NCI-H226 (cell line): ENCODE measurements around the gene CYP4A11.
"Not testable (repeated sequence)": the region's sequence is repeated elsewhere in the genome, so short reads cannot be mapped to it uniquely, and the experiment has no call there.

ENCODE experiments used
- DNase-seq: peaks from one replicate; pipeline ENCODE4 v3.0.0-alpha.2; 2015

Gene CYP4A11

DNA sequence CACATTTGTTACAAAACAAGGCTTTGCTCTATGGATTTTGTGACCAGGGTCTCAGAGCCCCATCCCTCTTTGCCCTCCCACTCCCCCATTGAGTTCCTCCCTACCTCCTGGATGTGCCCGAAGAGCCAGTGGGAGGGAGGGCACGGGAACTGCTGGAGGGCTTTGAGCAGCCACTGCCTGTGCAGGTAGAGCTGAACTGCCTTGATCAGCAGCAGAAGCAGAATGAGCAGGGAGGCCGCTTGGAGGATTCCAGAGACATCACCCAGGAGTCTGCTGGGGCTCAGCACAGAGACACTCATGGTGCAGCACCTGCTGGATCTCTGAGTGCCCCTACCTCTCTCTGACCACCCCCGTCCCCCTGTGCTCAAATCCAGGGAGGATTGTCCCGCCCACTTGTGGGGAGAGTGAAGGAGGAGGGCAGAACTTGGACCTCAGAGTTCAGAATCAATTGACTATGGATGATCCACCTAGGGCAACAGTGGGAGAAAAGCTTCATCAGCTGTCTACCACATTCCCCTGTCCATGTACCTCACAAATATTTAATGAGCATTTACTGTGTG, at the start of gene CYP4A11:
Gene CYP4A11 (minus strand): TSS at position 342 of the 560 bp plus-strand sequence. CDS start 43 bp downstream, at position 299.
- DNase-seq = no peak

DNA sequence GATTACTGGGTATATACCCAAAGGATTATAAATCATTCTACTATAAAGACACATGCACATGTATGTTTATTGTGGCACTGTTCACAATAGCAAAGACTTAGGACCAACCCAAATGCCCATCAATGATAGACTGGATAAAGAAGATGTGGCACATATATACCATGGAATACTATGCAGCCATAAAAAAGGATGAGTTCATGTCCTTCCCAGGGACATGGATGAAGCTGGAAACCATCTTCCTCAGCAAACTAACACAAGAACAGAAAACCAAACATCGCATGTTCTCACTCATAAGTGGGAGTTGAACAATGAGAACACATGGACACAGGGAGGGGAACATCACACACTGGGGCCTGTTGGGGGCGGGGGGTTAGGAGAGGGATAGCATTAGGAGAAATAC, 49.3 kb upstream of the CYP4A11 start:
- not testable (repeated sequence) for DNase-seq

DNA sequence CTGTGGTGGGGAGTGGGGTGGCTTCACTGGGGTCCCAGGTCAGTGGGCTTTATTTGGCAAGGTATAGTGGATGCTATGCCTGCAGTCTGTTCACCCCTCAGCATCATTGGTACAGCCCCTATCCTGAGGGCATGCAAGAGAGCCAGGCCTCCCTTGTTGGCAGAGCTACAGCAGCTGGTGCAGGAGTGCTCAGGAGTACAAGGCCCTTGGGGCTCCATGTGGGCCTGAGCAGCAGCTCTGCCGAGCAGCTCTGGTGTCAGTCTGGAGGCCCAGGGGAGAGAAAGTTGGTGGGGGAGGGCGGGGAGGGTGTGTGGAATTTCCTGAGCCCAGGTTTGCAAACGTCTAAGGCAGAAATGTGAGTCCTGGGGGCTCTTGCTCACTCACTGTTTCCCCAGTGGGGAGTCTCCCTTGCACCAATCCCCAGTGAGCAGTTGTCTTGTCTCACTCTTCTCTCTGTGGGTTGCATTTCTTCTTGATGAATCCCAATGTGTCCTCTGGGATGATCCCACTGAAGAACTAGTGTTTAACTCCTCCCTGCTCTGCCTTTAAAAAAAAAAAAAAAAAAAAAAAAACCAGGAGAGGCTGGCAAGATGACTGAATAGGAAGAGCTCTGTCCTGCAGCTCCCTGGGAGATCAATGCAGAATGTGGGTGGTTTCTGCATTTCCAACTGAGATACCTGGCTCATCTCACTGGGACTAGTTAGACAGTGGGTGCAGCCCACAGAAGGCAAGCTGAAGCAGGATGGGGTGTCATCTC, 42.7 kb upstream of the CYP4A11 start:
- no peak for DNase-seq

DNA sequence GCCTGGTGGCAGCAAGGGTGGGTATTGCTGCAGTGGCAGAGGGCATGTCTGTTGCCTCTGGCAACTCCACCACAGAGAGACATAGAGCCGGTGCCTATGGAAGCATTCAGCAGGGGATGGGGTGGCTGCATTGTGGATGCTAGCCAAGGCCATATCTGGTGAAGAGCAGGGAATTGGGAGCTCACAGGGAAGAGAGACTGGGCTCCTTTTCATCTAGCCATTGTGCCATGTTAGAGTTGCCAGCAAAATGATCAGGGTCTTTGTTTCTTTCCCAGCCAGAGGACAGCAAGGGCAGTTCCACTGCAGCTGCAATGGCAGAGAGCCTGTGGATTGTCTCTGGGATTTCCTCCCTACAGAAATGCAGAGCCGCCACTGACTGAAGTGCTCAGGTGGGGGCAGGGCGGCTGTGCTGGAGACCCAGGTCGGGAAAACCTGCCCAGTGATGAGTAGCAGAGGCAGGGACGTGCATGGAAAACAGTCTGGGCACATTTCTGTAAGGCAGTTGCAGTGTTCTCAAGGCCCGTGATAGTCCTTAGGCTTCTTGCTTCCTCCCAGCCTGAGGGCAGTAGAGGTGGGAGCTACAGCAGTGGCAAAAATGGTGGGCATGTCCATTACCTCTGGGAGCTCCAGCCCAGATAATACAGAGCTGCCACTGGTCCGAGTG, 42.0 kb upstream of the CYP4A11 start:
- DNase-seq = no peak

GRCh38 chr1:46969014-46969619, 27.8 kb upstream of the CYP4A11 start:
- DNase-seq = no peak

- DNase-seq = not testable (repeated sequence)
Measured at GRCh38 chr1:46962272-46962671, 21.0 kb upstream of the CYP4A11 start.

DNA sequence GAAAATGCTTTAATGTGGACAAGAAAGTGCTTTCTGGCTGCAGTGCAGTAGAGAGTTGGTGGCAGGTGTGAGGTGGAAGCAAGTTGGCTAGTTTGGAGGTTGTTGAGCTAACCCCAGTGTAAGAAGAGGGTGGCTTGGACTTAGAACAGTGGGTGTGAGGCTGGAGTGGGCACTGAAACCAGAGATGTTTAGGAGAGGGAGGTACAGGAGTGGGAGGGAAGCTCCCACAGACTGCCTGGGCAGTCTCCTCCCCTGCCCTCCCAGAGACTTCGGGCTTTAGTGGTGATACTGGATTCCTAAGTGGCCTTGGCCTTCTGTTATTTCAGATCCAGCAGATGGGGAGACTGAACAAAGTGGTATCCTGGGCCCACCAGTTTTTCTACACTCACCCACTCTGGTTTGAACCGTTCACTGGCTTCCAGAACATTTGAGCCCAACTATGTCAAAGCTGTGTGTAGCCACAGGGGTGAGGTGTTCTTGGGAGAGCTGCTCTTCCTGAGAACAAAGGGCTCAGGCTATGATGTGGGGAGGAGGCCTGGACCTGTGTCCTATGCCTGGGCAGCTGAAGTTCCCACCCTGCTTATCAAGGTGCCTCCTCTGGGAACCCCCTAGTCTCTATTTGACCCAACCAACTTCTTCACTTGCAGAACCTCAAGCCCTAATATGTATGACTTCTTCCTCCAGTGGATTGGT, 19.9 kb upstream of the CYP4A11 start:
- DNase-seq = no peak

- DNase-seq = no peak
Measured at GRCh38 chr1:46960250-46960649, 19.0 kb upstream of the CYP4A11 start.

DNA sequence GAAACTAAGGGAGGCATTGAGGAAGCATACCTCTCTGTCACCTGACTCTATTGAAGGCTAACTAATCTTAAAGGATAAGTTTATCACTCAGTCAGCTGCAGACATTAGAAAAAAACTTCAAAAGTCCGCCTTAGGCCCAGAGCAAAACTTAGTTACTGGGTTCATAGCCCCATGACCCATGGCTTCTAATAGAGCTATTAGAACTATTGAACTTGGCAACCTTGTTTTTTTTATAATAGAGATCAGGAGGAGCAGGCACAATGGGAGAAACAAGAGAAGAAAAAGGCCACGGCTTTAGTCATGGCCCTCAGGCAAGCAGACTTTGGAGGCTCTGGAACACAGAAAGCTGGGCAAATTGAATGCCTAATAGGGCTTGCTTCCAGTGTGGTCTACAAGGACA, 13.8 kb upstream of the CYP4A11 start:
- DNase-seq = not testable (repeated sequence)

DNA sequence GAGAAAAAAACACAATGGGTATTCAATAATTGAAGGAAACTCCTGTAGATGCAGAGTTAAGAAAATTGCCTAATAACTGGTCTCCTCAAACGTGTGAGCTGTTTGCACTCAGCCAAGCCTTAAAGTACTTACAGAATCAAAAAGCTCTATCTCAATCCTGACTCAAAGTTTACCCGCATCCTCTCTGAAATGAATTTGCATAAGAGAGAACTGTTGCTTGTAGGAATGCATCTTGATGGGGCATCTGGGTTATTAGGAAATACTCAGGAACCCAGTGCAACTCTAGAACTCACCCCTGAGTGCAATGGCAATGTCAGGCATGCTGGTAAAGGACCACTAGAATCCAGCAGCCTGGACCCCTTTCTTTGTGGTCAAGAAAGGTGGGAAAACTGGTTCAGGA, 12.6 kb upstream of the CYP4A11 start:
- DNase-seq = not testable (repeated sequence)

DNA sequence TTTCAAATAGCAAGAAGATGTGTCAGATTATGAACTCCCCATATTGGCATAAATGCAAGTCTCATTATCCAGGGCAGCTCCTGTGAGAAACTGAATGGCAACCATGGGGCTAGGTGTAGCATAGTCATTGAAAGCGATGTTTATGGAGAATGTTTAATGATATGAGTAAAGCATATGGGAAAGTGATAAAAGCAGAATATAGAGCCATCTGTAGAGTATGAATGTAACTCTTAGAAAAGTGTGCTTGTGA, 8.1 kb upstream of the CYP4A11 start:
- DNase-seq = not testable (repeated sequence)

GRCh38 chr1:46948629-46949416, 7.5 kb upstream of the CYP4A11 start:
- no peak for DNase-seq

GRCh38 chr1:46947706-46948105, 6.4 kb upstream of the CYP4A11 start:
- DNase-seq = not testable (repeated sequence)

GRCh38 chr1:46942086-46942485, 810 bp upstream of the CYP4A11 start:
- no peak for DNase-seq

GRCh38 chr1:46940307-46940706, 969 bp downstream of the CYP4A11 start:
- DNase-seq = no peak

DNA sequence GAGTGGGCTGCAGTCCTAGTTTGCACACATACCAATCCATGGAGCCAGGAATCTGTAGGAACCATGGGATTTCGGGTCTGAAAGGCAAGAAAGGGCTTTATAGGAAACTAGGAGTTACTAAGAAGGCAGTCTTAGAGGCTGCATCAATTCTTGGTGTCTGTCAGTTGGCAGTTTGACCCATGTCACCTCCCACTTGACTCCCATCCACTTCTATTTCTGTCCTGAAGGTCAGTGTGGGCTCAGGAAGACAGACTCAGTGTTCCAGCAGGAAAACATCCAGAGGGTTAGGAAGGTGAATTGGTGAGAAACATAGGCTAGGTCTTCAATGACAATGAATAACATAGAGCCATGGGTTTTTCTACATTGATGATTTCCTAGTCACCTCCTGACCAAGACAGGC, 4.0 kb downstream of the CYP4A11 start:
- DNase-seq = no peak

GRCh38 chr1:46936788-46937187, 4.5 kb downstream of the CYP4A11 start:
- no peak for DNase-seq

GRCh38 chr1:46934852-46935251, 6.4 kb downstream of the CYP4A11 start:
- not testable (repeated sequence) for DNase-seq

DNA sequence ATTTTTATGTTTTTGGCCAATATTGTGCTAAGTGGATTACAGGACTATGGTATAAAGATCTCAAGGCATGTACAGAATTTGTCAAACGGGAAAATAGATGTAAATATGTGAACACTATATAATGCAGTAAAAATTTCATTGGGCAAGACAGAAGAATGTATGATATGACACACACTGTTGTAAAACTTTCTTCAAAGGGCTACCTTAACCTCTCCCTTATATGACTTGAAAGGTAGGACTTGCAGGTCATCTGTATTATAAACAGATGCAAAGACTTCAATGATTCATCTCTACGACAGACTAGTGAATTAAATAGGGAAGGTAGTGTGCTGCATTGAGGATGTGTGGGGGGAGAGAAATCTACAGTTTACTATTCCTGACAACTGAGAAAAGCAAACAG, 9.3 kb downstream of the CYP4A11 start:
- DNase-seq = not testable (repeated sequence)

GRCh38 chr1:46931151-46931550, 10.1 kb downstream of the CYP4A11 start:
- DNase-seq = no peak

DNA sequence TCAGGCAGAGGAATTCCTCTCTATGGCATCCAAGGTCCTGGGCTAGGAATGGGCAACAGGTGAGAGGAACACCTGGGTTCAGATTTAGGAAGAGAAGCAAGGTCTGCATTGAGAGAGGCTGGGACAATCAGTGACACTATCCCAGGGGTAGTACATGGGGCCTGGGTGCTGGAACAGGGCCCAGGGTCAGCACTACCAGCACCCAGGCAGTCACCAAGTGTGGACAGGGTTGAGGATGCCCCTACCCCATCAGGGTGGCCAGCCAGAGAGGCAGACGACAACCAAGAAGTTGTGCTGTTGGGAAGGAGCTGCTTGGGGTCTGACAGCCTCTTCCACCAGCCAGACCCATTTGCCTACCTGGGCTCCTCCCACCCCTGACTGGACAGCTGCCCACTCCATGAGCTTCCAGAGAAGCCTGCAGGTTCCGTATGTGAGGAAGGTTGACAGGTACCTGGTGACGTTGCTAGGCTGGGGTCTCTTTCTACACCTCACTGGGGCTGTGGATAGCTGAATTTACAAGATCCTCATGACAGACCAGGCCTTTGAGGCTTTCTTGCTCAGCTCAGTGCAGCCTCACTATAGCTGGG, 13.9 kb downstream of the CYP4A11 start:
- DNase-seq = no peak

- no peak for DNase-seq
Measured at GRCh38 chr1:46910790-46911189, 30.5 kb downstream of the CYP4A11 start.
